Ovary (tissue), 3 donors: ENCODE measurements around the gene PCBP3.

ENCODE experiments used
- CTCF ChIP-seq, 3 donors: fragments of 450-650 bp in 2 of 3; fragments of 200-600 bp in 1 of 3; IDR thresholded peaks; one replicate each; pipeline versions ENCODE4 v1.5.1 to v1.8.0; 2016 to 2022; ENCODE audit warnings: antibody characterized with exemption in 3 of 3, mild to moderate bottlenecking in 1 of 3
- EP300 ChIP-seq: sonication (generic); formaldehyde crosslinking; IDR thresholded peaks from one replicate; pipeline ENCODE4 v1.6.1; 2017; ENCODE audit warnings: antibody characterized with exemption
- POLR2A ChIP-seq: fragments of 450-650 bp; IDR thresholded peaks from one replicate; pipeline ENCODE4 v1.6.1; 2017; ENCODE audit warnings: antibody characterized with exemption, mild to moderate bottlenecking, moderate library complexity
- donor health status: DM: no; HTN: no; CAD: no.

DNA sequence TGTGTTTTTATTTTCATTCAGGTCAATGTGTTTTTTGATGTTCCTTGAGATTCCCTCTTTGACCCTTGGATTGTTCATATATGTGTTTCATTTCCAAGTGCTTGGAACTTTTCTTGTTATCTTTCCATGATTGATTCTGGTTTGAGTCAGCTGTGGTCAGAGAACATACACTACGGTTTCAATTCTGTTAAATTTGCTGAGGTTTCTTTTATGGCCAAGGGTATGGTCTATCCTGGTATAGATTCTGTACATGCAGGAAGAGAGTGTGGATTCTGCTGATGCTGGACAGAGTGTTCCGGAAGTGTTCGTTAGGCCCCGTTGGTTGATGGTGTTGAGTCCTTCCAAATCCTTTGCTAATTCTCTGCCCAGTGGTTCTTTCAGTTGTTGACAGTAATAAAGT, 239.6 kb downstream of the PCBP3 start:
- TF ChIP-seq POLR2A = no peak
- no peak for TF ChIP-seq CTCF (IDR thresholded peaks at IDR 0.05)
- TF ChIP-seq EP300 = no peak
